ENCODE results near the gene UBP1.

The UBP1 gene

DNA sequence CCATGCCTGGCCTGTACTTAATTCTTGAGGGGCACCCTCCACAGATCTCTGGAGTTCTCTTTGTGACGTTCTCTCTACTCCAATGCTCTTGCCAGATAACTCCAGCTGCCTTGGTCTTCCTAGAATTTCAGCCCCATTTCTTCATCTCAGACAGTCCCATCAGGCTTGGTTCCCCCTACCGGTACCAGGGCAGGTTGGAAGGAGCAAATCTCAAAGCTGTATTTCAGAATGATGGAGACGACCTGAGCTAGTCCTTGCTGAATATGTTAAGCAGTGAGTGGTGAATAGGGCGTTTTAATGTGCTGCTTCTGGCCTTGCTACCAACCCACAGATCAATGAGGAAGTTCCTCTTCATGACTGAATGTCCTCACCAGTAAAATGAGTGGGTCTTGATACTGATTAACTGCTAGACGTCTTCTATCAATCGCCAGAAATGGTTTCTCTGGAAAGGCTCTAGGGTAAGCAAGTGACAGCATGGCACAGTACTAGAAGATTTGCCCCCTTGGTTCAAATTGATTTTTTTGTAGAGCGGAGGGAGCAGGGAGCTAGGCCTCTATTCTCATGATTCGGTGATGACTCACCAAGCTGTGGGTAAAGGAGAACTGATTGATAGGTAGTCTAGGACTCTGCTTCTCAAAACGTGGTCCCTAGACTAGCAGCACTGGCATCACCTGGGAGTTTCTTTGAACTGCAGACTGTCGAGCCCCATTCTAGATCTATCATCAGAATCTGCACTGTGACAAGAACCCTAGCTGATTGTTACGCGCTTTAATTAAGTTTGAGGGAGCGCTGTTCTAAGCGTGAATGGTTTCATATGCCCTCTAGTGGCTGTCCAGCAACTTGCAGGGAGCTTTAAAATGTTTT lies 67.8 kb downstream of the UBP1 start:
- H3K4me3 ChIP-seq: no peak overlapping the region
- no peaks in the 10 kb centered on the region for H3K27me3 ChIP-seq
- peak overlapping the region; percentile 30 to 56 for H3K27ac ChIP-seq
- peaks cover 0 to 11% (median 0%) of the 10 kb centered on the region in 4 donors for H3K4me1 ChIP-seq
- intact Hi-C loops (cut with DNase I; ENCODE audit: low total_unique reads): loop anchor here (1.0 to 10.0 kb wide), 2 partner anchors 158 to 240 kb away; partner anchors contain the start of gene SUSD5
- H3K9me3 ChIP-seq: peaks cover 0 to 5% (median 0%) of the 10 kb centered on the region in 3 donors
- H3K36me3 ChIP-seq: peaks cover 23 to 30% (median 29%) of the 10 kb centered on the region in 3 donors
- TF ChIP-seq, protein P1, sequence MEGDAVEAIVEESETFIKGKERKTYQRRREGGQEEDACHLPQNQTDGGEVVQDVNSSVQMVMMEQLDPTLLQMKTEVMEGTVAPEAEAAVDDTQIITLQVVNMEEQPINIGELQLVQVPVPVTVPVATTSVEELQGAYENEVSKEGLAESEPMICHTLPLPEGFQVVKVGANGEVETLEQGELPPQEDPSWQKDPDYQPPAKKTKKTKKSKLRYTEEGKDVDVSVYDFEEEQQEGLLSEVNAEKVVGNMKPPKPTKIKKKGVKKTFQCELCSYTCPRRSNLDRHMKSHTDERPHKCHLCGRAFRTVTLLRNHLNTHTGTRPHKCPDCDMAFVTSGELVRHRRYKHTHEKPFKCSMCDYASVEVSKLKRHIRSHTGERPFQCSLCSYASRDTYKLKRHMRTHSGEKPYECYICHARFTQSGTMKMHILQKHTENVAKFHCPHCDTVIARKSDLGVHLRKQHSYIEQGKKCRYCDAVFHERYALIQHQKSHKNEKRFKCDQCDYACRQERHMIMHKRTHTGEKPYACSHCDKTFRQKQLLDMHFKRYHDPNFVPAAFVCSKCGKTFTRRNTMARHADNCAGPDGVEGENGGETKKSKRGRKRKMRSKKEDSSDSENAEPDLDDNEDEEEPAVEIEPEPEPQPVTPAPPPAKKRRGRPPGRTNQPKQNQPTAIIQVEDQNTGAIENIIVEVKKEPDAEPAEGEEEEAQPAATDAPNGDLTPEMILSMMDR (IDR thresholded peaks at IDR 0.05): peak; percentile 90 to 94
- peak in 1 of 2 donors; percentile 41 for DNase-seq

DNA sequence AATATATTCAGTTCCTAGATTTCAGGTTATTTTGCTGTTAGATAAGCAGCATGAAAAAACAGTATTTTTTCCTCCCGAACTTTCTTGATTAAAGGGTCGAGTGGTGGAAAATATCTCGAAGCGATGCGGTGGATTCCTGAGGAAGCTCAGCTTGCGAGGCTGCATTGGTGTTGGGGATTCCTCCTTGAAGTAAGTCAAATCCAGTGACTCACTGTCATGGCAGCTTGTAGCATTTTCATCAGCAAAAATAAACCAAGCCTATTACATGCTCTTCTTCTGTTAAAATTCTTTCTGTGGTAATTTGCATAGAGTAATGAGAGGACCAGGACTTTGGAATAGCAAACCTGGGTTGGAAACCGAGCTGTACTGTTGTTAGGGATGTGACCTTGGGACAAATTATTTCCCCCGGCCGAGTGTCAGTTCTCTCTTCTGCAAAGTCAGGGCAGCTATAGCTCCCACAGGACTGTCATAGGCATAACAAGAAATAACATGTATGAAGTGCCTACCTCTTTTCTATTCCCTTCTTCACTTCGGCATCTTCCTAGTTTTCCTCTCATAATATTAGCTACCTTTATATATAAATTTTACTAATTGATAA lies 75.6 kb downstream of the UBP1 start:
- no peak for DNase-seq
- Histone ChIP-seq H3K27ac (no peak overlapping the region), H3K9me3 (no peaks in the 10 kb centered on the region), H3K36me3 (peaks cover 4 to 5% (median 5%) of the 10 kb centered on the region in 3 donors), H3K4me3 (no peak overlapping the region), H3K4me1 (peaks cover 0 to 5% (median 2%) of the 10 kb centered on the region in 4 donors), H3K27me3 (no peaks in the 10 kb centered on the region)
- intact Hi-C loops (cut with DNase I; ENCODE audit: low total_unique reads): no loop called here
- TF ChIP-seq, protein P1 (IDR thresholded peaks at IDR 0.05): no peak

DNA sequence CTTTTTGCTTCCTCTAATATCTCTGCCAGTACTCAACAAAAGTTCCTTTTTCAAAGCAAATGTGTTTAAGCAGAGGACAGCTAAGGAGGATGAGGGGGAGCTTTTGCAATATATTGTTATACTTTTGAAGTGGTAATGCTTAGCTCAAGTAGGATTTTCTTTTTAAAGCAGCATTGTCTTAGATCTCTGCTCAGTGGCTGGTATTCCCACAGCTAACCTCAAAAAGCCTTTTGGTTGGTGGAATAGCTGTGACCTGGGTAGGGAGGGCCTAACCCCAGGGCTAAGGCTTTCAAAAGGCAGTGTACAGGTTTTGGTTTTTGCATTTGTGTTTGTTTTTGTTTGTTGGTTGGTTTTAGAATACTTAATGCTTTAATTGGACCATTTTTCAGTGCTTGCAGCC lies 76.1 kb downstream of the UBP1 start:
- H3K4me1 ChIP-seq: peaks cover 0 to 5% (median 2%) of the 10 kb centered on the region in 4 donors
- intact Hi-C loops (cut with DNase I; ENCODE audit: low total_unique reads): no loop called here
- H3K27me3 ChIP-seq: no peaks in the 10 kb centered on the region
- H3K27ac ChIP-seq: no peak overlapping the region
- TF ChIP-seq, protein P1 (IDR thresholded peaks at IDR 0.05): no peak
- H3K4me3 ChIP-seq: no peak overlapping the region
- H3K9me3 ChIP-seq: no peaks in the 10 kb centered on the region
- peaks cover 4 to 5% (median 5%) of the 10 kb centered on the region in 3 donors for H3K36me3 ChIP-seq
- no peak for DNase-seq

DNA sequence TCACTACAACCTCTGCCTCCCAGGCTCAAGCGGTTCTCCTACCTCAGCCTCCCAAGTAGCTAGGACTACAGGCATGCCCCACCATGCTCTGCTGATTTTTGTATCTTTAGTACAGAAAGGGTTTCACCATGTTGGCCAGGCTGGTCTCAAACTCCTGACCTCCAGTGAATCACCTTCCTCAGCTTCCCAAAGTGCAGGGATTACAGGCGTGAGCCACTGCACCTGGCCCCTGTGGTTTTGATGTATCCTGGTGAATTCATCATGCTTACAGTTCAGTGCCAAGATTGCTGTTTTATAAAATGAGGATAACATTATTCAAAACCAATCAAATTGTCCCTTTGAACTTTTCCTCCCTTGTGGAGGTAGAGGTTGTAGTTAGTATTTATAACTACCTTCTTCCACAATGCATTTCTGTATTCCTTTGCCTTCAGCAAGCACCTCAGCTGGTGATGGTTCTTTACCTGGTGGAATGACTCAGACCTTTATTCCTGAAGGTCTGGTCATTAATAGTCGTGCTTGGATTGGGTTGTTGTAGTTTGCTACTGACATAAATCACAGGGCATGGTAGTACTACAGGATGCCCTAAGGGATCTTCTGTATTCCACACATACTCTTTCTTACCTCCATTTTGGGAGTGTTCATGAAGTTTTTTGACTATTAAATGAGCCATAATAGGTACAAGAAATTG lies 76.9 kb downstream of the UBP1 start:
- H3K27ac ChIP-seq: no peak overlapping the region
- DNase-seq: no peak
- intact Hi-C loops (cut with DNase I; ENCODE audit: low total_unique reads): no loop called here

More for the DNA sequence above, 76.9 kb downstream of the UBP1 start:
- Histone ChIP-seq H3K4me3 (no peak overlapping the region), H3K36me3 (peaks cover 4 to 5% (median 5%) of the 10 kb centered on the region in 3 donors), H3K4me1 (peaks cover 0 to 11% (median 5%) of the 10 kb centered on the region in 4 donors), H3K27me3 (no peaks in the 10 kb centered on the region), H3K9me3 (no peaks in the 10 kb centered on the region)
- TF ChIP-seq, protein P1 (IDR thresholded peaks at IDR 0.05): no peak
